GM12801 (cell line): ENCODE results near the gene TMEM40.

ENCODE experiments used
- TF ChIP-seq, protein P1 (sequence below): IDR thresholded peaks from one replicate; pipeline ENCODE4 v1.5.1; 2011; ENCODE audit warnings: control low read depth; ENCODE audit not compliant: insufficient read length; ENCODE audit errors: extremely low read depth

The TMEM40 gene

DNA sequence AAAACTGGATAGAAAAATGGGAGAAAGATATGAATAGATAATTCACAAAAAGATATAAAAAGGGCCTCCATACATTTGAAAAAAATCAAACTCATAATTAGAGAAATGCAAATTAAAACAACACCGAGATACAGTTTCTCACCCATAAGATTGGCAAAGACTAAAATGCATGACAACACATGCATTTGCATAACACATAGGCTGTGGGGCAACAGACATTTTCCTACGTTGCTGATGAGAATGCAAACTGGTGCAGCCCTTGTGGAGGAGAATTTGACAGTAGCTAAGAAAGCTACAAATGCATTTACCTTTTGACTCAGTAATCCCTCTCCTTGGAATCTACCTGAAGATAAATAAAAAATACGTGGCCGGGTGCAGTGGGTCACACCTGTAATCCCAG, 26.0 kb upstream of the TMEM40 start:
- TF ChIP-seq, protein P1, sequence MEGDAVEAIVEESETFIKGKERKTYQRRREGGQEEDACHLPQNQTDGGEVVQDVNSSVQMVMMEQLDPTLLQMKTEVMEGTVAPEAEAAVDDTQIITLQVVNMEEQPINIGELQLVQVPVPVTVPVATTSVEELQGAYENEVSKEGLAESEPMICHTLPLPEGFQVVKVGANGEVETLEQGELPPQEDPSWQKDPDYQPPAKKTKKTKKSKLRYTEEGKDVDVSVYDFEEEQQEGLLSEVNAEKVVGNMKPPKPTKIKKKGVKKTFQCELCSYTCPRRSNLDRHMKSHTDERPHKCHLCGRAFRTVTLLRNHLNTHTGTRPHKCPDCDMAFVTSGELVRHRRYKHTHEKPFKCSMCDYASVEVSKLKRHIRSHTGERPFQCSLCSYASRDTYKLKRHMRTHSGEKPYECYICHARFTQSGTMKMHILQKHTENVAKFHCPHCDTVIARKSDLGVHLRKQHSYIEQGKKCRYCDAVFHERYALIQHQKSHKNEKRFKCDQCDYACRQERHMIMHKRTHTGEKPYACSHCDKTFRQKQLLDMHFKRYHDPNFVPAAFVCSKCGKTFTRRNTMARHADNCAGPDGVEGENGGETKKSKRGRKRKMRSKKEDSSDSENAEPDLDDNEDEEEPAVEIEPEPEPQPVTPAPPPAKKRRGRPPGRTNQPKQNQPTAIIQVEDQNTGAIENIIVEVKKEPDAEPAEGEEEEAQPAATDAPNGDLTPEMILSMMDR: no peak

DNA sequence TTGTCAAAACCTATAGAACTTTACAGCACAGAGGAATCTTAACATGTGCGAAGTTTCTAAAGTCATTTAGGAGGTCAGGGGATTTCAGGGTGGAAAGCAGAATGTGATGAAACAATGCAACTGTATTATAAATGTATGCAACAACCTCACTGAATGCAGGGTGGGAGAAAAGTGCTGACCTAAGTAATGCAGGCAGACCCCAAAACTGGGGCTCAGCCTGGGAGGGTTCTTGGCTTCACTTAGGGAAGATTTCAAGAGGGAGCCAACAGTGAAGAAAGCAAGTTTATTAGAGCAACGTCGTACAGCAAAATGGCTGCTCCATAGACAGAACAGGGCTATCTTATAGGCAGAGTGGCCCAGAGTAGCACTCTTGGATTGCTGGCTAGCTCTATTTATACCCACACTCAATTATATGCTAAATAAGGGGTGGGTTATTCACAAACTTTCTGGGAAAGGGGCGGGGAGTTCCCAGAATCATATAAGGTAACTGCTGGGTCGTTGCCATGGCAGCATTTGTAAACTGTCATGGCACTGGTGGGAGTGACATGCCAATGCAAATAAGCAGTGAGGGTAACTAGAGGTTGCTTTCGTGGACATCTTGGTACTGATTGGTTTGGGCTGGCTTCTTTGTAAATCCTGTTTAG, 23.2 kb upstream of the TMEM40 start:
- TF ChIP-seq, protein P1: no peak

DNA sequence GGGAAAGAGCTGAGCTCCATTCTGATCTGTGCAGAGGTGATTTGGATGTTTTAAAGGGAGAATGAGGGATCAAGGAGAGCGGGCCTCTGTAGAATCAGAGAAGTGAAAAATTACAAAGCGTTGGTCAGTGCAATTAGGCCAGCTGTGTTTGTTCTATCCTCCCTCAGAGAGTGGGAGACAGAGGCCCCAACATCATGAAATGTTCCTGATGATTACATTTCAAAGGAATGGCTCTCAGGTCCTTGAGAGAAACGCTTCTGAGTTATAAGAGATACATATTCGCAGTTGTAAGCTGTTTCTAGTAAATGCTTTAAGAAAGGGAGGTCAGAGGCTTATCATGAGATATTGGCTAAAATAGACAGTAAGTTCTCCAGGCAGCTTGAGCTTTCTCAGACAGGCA, 21.7 kb upstream of the TMEM40 start:
- TF ChIP-seq, protein P1: no peak

DNA sequence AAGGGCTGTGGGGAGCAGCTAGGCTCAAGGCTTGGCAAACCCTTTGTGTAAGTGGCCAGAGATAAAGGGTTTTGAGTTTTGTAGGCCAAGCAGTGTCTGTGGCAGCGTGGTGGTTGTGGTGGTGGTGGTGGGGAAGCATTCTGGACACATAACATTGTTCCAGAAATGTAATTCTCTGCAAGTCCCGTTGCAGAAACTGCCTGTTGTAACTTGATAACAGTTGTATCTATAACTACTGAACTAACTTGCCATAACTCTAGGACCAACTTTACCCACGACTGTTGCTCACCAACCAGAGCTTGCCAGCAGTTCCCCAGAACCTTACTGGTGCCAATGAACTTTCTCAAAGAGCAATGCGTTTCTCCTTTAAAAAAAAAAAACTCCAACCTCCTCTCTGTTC, 18.1 kb upstream of the TMEM40 start:
- TF ChIP-seq, protein P1: no peak

DNA sequence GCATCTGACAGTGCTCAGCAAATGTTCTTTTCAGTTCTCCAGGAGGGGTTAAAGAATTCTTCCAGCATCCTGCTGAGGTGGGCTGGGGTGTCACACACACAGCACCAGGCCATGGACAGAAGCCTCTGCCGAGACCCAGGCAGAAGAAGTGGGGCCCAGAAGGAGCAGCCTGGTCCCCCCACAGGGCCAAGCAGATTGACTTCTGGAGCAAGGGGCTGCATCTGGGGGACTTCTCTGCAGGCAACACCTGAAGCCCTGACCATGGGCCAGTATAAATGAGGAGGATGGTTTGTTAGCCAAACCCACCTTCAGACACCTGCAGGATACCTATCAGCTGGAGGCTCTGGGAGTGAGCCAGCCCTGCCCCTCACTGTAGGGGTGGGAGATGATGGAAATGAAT, 16.2 kb upstream of the TMEM40 start:
- TF ChIP-seq, protein P1: no peak

DNA sequence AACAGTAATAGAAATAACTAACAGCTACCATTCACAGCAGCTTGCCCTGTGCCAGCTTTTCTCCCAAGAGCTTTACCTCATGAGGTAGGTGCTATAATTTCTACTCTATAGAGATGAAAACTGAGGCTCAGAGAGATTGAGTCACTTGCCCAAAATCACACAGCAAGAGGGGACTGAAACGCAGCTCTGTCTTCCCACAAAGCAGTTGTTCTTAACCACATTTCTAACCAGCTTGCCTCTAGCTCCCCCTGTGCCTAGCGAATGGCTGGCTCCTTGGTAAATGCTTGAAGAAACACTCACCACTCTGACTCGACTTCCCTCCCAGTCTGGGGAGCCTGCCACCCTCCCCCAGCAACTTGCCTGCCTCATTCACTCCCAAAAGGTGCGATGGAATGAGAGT, 15.6 kb upstream of the TMEM40 start:
- TF ChIP-seq, protein P1: no peak

DNA sequence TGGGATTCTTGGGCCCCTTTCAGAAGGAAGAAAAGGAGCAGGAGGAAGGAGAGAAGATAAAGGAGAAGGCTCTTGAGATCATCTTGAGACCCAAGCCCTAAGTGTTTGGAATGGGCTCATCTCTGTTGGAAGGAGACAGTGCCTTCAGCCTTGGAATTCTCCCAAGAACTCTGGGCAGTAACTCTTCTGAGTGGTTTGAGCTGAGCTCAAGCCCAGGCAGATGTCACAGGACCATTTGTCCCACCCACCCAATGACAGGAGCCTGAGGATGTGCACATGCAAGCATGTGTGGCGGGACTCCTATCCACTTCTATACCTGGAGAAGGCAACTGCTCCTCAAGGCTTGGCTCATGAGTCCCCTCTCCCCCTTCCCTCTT, 14.6 kb upstream of the TMEM40 start:
- TF ChIP-seq, protein P1: no peak
